Bronchial epithelial cell (primary cell): ENCODE measurements around the gene PADI2. TPM values are rescaled to one million over a fixed set of nuclear protein-coding genes. Genes with fewer than 3 reads are reported as not detected.

Experiments used
- DNase-seq: peaks from one replicate; pipeline ENCODE4 v3.0.0-alpha.2; 2010; ENCODE audit warnings: low read depth
- FAIRE-seq: peaks from 2 replicates; lab custom pipeline; 2011; peaks lifted over from hg19 to GRCh38; lab: Jason Lieb, UNC
- H3K27me3 ChIP-seq: 2 replicates; pipeline ENCODE4 v1.5.1; 2011; ENCODE audit warnings: low read length; ENCODE audit not compliant: control insufficient read depth, insufficient read depth
- H3K36me3 ChIP-seq: 2 replicates; pipeline ENCODE4 v1.5.1; 2011; ENCODE audit warnings: low read length; ENCODE audit not compliant: control insufficient read depth, insufficient read depth
- H3K4me3 ChIP-seq: 2 replicates; pipeline ENCODE4 v1.5.1; 2011; ENCODE audit warnings: mild to moderate bottlenecking, low read depth, low read length, control low read depth
- CTCF ChIP-seq: IDR thresholded peaks from 2 replicates; pipeline ENCODE4 v1.5.1; 2011; ENCODE audit warnings: mild to moderate bottlenecking, moderate library complexity, low read length, control low read depth, inconsistent platforms; ENCODE audit not compliant: insufficient read depth, severe bottlenecking
- total RNA-seq: library from RNA; depleted of rRNA; stranded (reverse); fragments of >200 nt; gene quantifications from 2 replicates; pipeline ENCODE4 v1.2.1, GENCODE V29; 2014

The PADI2 gene
- total RNA-seq, 1 donor from 2014 or later = 1.3 TPM

DNA sequence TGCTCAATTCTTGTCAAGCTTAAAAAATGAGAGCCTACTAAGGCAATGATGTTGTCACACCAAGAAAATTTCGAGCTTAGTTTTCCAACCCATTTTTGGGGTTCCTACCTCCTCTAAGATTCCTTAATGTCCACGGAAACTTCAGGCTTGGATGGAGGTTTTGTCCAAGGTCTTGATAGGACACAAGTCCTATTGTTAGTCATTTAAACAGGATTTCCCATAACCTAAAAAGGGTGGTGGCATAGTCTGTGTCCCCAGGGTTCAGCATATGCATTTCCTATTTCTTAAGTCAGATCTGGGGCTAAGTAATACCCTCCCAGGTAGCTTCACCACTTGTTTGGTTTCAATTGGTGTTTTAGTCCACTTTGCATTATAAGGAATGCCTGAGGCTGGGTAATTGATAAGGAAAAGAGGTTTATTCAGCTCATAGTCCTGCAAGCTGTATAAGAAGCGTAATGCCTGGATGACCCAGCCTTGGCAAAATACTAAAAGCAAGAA, 10.9 kb upstream of the PADI2 start:
- Histone ChIP-seq H3K27me3 (no peaks in the 10 kb centered on the region), H3K4me3 (no peak overlapping the region), H3K36me3 (no peaks in the 10 kb centered on the region)
- TF ChIP-seq CTCF = no peak
- FAIRE-seq (no peak), DNase-seq (no peak)

DNA sequence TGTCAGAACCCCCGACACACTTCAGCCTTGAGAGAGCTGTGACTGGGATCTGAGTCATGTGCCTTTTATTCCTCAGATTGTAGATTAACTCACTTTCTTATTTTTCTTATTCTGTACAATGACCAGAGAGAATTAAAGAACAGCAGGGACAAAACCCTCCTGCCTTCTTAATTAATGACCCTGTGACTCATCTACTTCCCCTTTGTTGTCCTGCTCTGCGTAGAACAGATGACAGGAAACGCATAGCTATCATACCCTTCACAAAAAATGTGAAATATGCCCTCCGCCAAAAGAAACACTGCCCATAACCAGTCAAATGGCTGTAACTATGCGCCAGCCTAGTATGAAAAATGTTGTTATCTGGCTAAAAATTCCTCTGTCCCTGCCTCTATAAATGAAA, 9.1 kb upstream of the PADI2 start:
- Histone ChIP-seq H3K36me3 (no peaks in the 10 kb centered on the region), H3K27me3 (no peaks in the 10 kb centered on the region), H3K4me3 (no peak overlapping the region)
- DNase-seq (peak; percentile 80), FAIRE-seq (no peak)
- TF ChIP-seq CTCF = no peak

GRCh38 chr1:17125756-17126237, 6.5 kb upstream of the PADI2 start:
- no peak for FAIRE-seq
- peak; percentile 97 for TF ChIP-seq CTCF
- Histone ChIP-seq H3K27me3 (no peaks in the 10 kb centered on the region), H3K36me3 (no peaks in the 10 kb centered on the region), H3K4me3 (no peak overlapping the region)
- DNase-seq = peak; percentile 55

- H3K27me3 ChIP-seq = peaks cover 7% of the 10 kb centered on the region
- H3K4me3 ChIP-seq = no peak overlapping the region
- DNase-seq (no peak), FAIRE-seq (no peak)
- no peaks in the 10 kb centered on the region for H3K36me3 ChIP-seq
- TF ChIP-seq CTCF = no peak
These were observed 4.2 kb upstream of the PADI2 start for GRCh38 chr1:17123196-17124045.

DNA sequence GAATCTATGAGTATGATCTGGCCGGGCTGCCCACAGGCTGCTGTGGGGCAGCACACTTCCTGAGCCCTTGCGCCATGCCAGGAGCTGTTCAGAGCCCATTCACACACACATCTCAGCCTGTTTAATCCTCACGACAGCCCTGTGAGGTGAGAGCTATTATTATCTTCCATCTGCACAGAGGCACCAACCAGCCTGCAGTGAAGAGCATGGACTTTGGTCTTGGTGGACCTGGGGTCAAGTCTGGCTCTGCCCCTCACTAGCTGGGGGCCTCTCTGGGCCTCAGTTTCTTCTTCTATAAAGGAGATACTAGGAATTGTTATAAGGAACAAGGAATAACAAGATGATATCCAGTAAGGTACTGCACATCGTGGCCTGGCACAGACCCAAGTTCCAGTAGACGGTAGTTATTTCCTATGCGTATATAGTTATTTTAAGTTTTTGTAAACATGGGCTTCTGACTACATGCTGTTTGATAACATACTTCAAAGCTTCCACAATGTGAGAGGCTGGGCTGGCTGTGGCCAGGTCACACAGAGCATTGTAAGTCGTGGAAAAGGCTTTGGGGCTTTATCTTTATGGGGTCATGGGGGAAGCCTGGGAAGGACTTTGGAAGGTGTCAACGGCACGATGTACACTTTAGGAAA, 3.4 kb upstream of the PADI2 start:
- H3K4me3 ChIP-seq = no peak overlapping the region
- FAIRE-seq = no peak

More for the DNA sequence above, 3.4 kb upstream of the PADI2 start:
- Histone ChIP-seq H3K36me3 (no peaks in the 10 kb centered on the region), H3K27me3 (peaks cover 14% of the 10 kb centered on the region)
- DNase-seq = no peak
- no peak for TF ChIP-seq CTCF
